ENCODE measurements around the gene TNFSF12. TPM values are rescaled to one million over a fixed set of nuclear protein-coding genes. Genes with fewer than 3 reads are reported as not detected.

The TNFSF12 gene
- total and polyA plus RNA-seq, 5 donors from 2014 or later: 35.5 to 49.6 (median 43.9) TPM

- Mint-ChIP-seq H3K4me1 (peaks cover 10 to 91% (median 50%) of the 10 kb centered on the region in 4 donors), H3K27ac (peak within 1 kb of the TSS; percentile 67 to 98 (median 90)), H3K36me3 (peaks cover 47% of the 10 kb centered on the region), H3K9me3 (no peaks in the 10 kb centered on the region), H3K27me3 (no peaks in the 10 kb centered on the region), H3K4me3 (peak within 1 kb of the TSS; percentile 48 to 96 (median 64))
- ATAC-seq (ENCODE audit: low read depth in 2 of 2) (peak; percentile 50 to 55), DNase-seq (peak in 1 of 3 donors; percentile 79)
- Histone ChIP-seq H3K9me3 (ENCODE audit: control insufficient read depth in 2 of 2, low read length in 2 of 2) (no peaks in the 10 kb centered on the region), H3K27me3 (ENCODE audit: control insufficient read depth, insufficient read depth, low read length) (no peaks in the 10 kb centered on the region), H3K36me3 (ENCODE audit: control insufficient read depth, insufficient read depth, low read length) (peaks cover 47% of the 10 kb centered on the region), H3K4me1 (ENCODE audit: control insufficient read depth, insufficient read depth, low read length, poor library complexity, severe bottlenecking) (peaks cover 46% of the 10 kb centered on the region), H3K4me3 (ENCODE audit: low read depth, low read length) (peak within 1 kb of the TSS; percentile 2), H3K27ac (ENCODE audit: insufficient read depth, low read length, poor library complexity, severe bottlenecking) (peak within 1 kb of the TSS; percentile 63)
Measured at GRCh38 chr17:7579001-7579833, 30.4 kb downstream of the TNFSF12 start, which contains the start of gene CD68. Gene CD68, plus strand, starts transcription at chr17:7579638. Its CDS starts 40 bp downstream, at chr17:7579678.

GRCh38 chr17:7579834-7580603, 31.2 kb downstream of the TNFSF12 start:
- Mint-ChIP-seq H3K36me3 (peaks cover 43% of the 10 kb centered on the region), H3K9me3 (no peaks in the 10 kb centered on the region), H3K27me3 (no peaks in the 10 kb centered on the region), H3K27ac (peak overlapping the region; percentile 67 to 98 (median 90)), H3K4me3 (peak overlapping the region in 3 of 4 donors; percentile 28 to 96 (median 71)), H3K4me1 (peaks cover 10 to 90% (median 47%) of the 10 kb centered on the region in 4 donors)
- peak overlapping the region; percentile 63 for H3K27ac ChIP-seq (ENCODE audit: insufficient read depth, low read length, poor library complexity, severe bottlenecking)
- no peaks in the 10 kb centered on the region for H3K27me3 ChIP-seq (ENCODE audit: control insufficient read depth, insufficient read depth, low read length)
- H3K9me3 ChIP-seq (ENCODE audit: control insufficient read depth in 2 of 2, low read length in 2 of 2): no peaks in the 10 kb centered on the region
- DNase-seq (no peak), ATAC-seq (ENCODE audit: low read depth in 2 of 2) (no peak)
- H3K36me3 ChIP-seq (ENCODE audit: control insufficient read depth, insufficient read depth, low read length): peaks cover 39% of the 10 kb centered on the region
- H3K4me3 ChIP-seq (ENCODE audit: low read depth, low read length): no peak overlapping the region
- peaks cover 45% of the 10 kb centered on the region for H3K4me1 ChIP-seq (ENCODE audit: control insufficient read depth, insufficient read depth, low read length, poor library complexity, severe bottlenecking)

GRCh38 chr17:7580604-7581575, 32.0 kb downstream of the TNFSF12 start:
- peaks cover 10 to 88% (median 46%) of the 10 kb centered on the region in 4 donors for H3K4me1 Mint-ChIP-seq
- Histone ChIP-seq H3K4me1 (ENCODE audit: control insufficient read depth, insufficient read depth, low read length, poor library complexity, severe bottlenecking) (peaks cover 45% of the 10 kb centered on the region), H3K36me3 (ENCODE audit: control insufficient read depth, insufficient read depth, low read length) (peaks cover 30% of the 10 kb centered on the region), H3K27ac (ENCODE audit: insufficient read depth, low read length, poor library complexity, severe bottlenecking) (no peak overlapping the region), H3K4me3 (ENCODE audit: low read depth, low read length) (no peak overlapping the region), H3K9me3 (ENCODE audit: control insufficient read depth in 2 of 2, low read length in 2 of 2) (no peaks in the 10 kb centered on the region), H3K27me3 (ENCODE audit: control insufficient read depth, insufficient read depth, low read length) (no peaks in the 10 kb centered on the region)
- no peak for DNase-seq
- peak overlapping the region in 2 of 3 donors; percentile 65 to 67 for H3K27ac Mint-ChIP-seq
- peak overlapping the region in 2 of 4 donors; percentile 77 to 96 for H3K4me3 Mint-ChIP-seq
- H3K27me3 Mint-ChIP-seq: no peaks in the 10 kb centered on the region
- peaks cover 36% of the 10 kb centered on the region for H3K36me3 Mint-ChIP-seq
- no peak for ATAC-seq (ENCODE audit: low read depth in 2 of 2)
- H3K9me3 Mint-ChIP-seq: no peaks in the 10 kb centered on the region

GRCh38 chr17:7582396-7583252, 33.8 kb downstream of the TNFSF12 start:
- Mint-ChIP-seq H3K9me3 (no peaks in the 10 kb centered on the region), H3K4me1 (peaks cover 10 to 76% (median 38%) of the 10 kb centered on the region in 4 donors), H3K4me3 (peak overlapping the region; percentile 64 to 99 (median 98)), H3K36me3 (peaks cover 25% of the 10 kb centered on the region), H3K27ac (peak overlapping the region; percentile 41 to 97 (median 91)), H3K27me3 (no peaks in the 10 kb centered on the region)
- ATAC-seq (ENCODE audit: low read depth in 2 of 2) (no peak), DNase-seq (no peak)
- peaks cover 23% of the 10 kb centered on the region for H3K36me3 ChIP-seq (ENCODE audit: control insufficient read depth, insufficient read depth, low read length)
- H3K4me3 ChIP-seq (ENCODE audit: low read depth, low read length): no peak overlapping the region
- H3K27ac ChIP-seq (ENCODE audit: insufficient read depth, low read length, poor library complexity, severe bottlenecking): peak overlapping the region; percentile 94
- H3K9me3 ChIP-seq (ENCODE audit: control insufficient read depth in 2 of 2, low read length in 2 of 2): no peaks in the 10 kb centered on the region
- H3K4me1 ChIP-seq (ENCODE audit: control insufficient read depth, insufficient read depth, low read length, poor library complexity, severe bottlenecking): peaks cover 45% of the 10 kb centered on the region
- no peaks in the 10 kb centered on the region for H3K27me3 ChIP-seq (ENCODE audit: control insufficient read depth, insufficient read depth, low read length)

GRCh38 chr17:7583253-7584109, 34.6 kb downstream of the TNFSF12 start, which contains the start of gene MPDU1:
Gene MPDU1, plus strand, starts transcription at chr17:7583852. Its CDS starts 11 bp downstream, at chr17:7583863.
- peak; percentile 80 for ATAC-seq (ENCODE audit: low read depth in 2 of 2)
- DNase-seq: peak; percentile 90 to 98 (median 97)
- peaks cover 17% of the 10 kb centered on the region for H3K36me3 Mint-ChIP-seq
- peaks cover 10 to 67% (median 33%) of the 10 kb centered on the region in 4 donors for H3K4me1 Mint-ChIP-seq
- Histone ChIP-seq H3K27ac (ENCODE audit: insufficient read depth, low read length, poor library complexity, severe bottlenecking) (peak within 1 kb of the TSS; percentile 94), H3K4me1 (ENCODE audit: control insufficient read depth, insufficient read depth, low read length, poor library complexity, severe bottlenecking) (peaks cover 45% of the 10 kb centered on the region), H3K4me3 (ENCODE audit: low read depth, low read length) (peak within 1 kb of the TSS; percentile 98), H3K27me3 (ENCODE audit: control insufficient read depth, insufficient read depth, low read length) (no peaks in the 10 kb centered on the region), H3K36me3 (ENCODE audit: control insufficient read depth, insufficient read depth, low read length) (peaks cover 21% of the 10 kb centered on the region), H3K9me3 (ENCODE audit: control insufficient read depth in 2 of 2, low read length in 2 of 2) (no peaks in the 10 kb centered on the region)
- H3K27ac Mint-ChIP-seq: peak within 1 kb of the TSS; percentile 97 to 100 (median 99)
- H3K27me3 Mint-ChIP-seq: no peaks in the 10 kb centered on the region
- H3K9me3 Mint-ChIP-seq: no peaks in the 10 kb centered on the region
- H3K4me3 Mint-ChIP-seq: peak within 1 kb of the TSS; percentile 97 to 99 (median 99)
